Adrenal gland (tissue), 5 donors: ENCODE data around the gene MAML2.

Experiments
- CTCF ChIP-seq, 6 experiments: fragments of 450-650 bp in 4 of 6; fragments of 200-600 bp in 2 of 6; sonication (generic) in 1 of 6; IDR thresholded peaks; 1 replicate in 5 of 6; 2 replicates in 1 of 6; pipeline versions ENCODE4 v1.5.1 to v1.8.0; 2016 to 2021; ENCODE audit warnings: antibody characterized with exemption in 6 of 6, mild to moderate bottlenecking in 2 of 6, moderate library complexity in 1 of 6
- POLR2A ChIP-seq, 2 donors: fragments of 450-650 bp; IDR thresholded peaks; one replicate each; pipeline ENCODE4 v1.6.1; 2017; ENCODE audit warnings: antibody characterized with exemption in 2 of 2, mild to moderate bottlenecking in 2 of 2, moderate library complexity in 1 of 2
- donor health status: DM: no; HTN: no; CAD: no.

- TF ChIP-seq CTCF (IDR thresholded peaks at IDR 0.05) (no peak), POLR2A (IDR thresholded peaks at IDR 0.05) (no peak)
These were observed 180.0 kb downstream of the MAML2 start for GRCh38 chr11:96162816-96163499.
